Middle frontal gyrus (tissue), 1 donor: ENCODE data around the gene UBASH3B.
A peak's percentile ranks its signal among the peaks of the same experiment; 100 is the strongest.
"Not testable (repeated sequence)": the region's sequence is repeated elsewhere in the genome, so short reads cannot be mapped to it uniquely, and the experiment has no call there.

Source experiments
- DNase-seq: peaks from one replicate; pipeline ENCODE4 v3.0.0-alpha.2; 2015; ENCODE audit warnings: low spot score; ENCODE audit errors: extremely low spot score

Gene UBASH3B

GRCh38 chr11:122655527-122656072, at the start of gene UBASH3B:
Gene UBASH3B (plus strand): TSS chr11:122655722. CDS start chr11:122656050, 328 bp downstream.
- peak; percentile 18 for DNase-seq

GRCh38 chr11:122607162-122607561, 48.4 kb upstream of the UBASH3B start:
- not testable (repeated sequence) for DNase-seq

- no peak for DNase-seq
These were observed 43.2 kb upstream of the UBASH3B start for GRCh38 chr11:122612123-122612824.

- DNase-seq = no peak
These were observed 38.8 kb upstream of the UBASH3B start for GRCh38 chr11:122616718-122617117.

DNA sequence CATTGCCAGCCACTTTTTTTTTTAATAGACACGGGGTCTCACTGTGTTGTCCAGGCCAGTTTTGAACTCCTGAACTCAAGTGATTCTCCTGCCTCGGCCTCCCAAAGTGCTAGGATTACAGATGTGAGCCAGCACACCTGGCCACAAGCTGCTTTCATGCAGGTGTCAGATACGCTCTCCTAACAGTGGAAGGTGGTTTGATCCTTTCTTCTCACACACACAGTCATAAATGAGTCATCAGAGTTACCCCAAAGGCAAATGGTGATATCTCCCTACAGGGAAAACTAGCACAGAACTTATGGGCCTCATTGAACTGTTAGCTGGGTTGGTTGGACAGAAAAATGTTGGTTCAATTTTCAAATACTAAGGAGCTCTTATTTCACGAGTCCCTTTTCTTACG, 38.2 kb upstream of the UBASH3B start:
- DNase-seq = no peak

- DNase-seq = no peak
These were observed 37.6 kb upstream of the UBASH3B start for GRCh38 chr11:122617926-122618325.

- no peak for DNase-seq
These were observed 36.6 kb upstream of the UBASH3B start for GRCh38 chr11:122618927-122619326.

- DNase-seq = no peak
These were observed 35.8 kb upstream of the UBASH3B start for GRCh38 chr11:122619757-122620156.

DNA sequence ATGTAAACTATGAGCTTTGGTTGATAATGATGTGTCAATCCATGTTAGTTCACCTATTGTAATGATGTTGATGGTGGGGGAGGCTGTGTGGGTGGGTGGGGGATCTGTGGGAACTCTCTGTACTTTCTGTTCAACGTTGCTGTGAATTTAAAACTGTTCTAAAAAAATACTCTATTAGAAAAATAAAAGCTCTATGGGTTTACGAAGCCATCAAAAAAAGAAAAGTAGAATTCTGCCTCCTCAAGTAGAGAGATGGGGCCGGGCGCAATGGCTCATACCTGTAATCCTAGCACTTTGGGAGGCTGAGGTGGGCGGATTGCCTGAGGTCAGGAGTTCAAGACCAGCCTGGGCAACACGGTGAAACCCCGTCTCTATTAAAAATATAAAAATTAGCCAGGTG, 30.0 kb upstream of the UBASH3B start:
- DNase-seq = not testable (repeated sequence)

DNA sequence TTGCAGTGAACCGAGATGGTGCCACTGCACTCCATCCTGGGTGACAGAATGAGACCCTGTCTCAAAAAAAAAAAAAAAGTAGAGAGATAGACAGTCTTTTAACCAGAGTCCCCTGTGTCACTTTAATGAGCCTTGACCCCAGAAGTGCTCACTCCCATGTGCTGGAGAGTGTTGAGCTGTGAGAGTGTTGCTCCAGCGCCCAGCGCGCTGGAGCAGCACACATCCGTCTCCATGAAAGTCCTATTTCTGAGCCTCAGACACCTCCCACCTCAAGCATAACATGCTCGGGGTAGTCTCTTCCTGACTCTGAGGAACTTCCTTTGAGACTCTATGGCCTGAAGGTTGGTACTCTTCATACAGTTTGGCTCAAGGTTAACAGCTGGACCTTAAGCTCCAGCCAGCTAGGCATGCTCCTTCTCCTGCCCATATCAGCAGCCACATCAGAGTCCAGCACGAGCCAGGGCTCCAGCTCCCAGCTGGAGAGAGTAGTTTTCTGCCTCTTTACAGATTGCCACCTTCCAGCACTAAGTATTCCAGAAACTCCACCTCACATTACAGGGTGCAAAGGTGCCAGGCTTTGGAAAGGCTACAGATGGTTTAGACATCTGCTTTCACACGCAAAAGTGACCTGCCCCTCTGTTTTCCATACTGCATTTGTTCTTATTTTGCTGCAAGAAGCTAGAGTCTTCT, 29.4 kb upstream of the UBASH3B start:
- no peak for DNase-seq

GRCh38 chr11:122627745-122628144, 27.8 kb upstream of the UBASH3B start:
- DNase-seq = no peak

GRCh38 chr11:122628810-122629555, 26.5 kb upstream of the UBASH3B start:
- peak; percentile 61 for DNase-seq

DNA sequence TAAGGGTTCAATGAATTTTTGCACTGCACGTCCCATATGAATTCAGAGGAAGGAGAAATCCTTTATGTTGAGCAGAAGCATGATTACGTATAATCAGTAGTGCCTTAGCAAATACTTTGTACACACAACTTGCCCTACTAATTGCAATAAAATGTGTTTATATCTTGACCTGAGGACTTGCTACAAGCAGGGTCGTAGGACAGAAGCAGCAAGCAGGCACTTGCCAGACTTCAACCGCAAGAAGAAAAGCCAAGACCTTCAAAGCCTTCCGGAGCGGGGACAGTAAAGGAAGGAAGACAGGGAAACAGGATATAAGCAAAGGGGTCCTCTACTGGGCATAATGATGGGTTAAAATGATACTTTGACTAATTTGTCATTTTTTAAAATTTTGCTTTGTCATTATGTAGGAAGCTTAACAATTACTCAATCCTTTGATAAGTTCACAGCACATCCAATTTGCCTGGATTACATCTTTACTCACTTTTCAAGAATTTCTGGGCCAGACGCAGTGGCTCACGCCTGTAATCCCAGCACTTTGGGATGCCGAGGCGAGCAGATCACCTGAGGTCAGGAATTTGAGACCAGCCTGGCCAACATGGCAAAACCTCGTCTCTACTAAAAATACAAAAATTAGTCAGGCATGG, 23.2 kb upstream of the UBASH3B start:
- DNase-seq = no peak

DNA sequence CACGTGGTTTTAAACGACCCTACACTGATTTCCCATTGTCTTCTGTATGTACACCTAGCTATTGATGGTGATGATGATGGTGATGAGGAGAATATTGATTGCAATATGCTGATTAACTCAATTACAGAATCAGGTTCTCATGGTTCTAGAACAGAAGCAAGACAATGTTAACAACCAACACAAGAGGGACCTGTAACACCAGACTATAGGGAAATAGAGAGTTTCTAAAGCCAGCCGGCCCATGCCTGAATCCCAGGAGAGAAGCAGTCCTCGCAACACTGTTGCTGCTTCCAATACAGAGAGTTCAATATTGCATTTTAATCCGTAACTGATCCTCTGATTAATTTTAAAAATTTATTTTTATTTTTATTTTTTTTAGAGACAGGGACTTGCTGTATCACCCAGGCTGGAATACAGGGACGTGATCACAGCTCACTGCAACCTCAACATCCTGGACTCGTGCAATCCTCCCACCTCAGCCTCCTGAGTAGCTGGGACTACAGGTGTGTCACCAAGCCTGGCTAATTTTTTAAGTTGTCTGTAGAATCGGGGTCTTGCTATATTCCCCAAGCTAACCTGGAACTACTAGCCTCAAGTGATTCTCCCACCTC, 22.2 kb upstream of the UBASH3B start:
- DNase-seq = peak; percentile 14

DNA sequence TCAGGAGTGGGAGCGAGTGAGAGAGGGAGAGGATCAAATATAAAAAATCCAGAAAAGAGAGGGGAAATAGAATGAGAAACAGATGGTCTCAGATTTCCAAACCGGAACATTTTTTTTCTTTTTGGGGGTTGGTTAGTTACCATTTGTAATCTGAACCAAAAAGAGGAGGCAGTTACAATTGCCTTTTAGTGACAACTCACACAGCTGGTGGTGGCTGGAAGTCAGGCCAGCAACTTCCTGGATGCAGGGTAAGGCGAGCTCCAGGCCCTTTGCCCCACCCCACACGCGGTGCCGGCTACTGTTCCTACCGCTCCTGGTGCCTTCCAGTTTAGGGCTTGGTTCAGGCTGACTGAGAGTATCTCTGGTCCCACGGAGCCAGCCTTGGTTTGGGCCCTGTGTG, 21.0 kb upstream of the UBASH3B start:
- no peak for DNase-seq

GRCh38 chr11:122637541-122637940, 18.0 kb upstream of the UBASH3B start:
- DNase-seq = no peak

GRCh38 chr11:122642472-122642922, 13.0 kb upstream of the UBASH3B start:
- no peak for DNase-seq

GRCh38 chr11:122642971-122643370, 12.6 kb upstream of the UBASH3B start:
- DNase-seq = no peak

DNA sequence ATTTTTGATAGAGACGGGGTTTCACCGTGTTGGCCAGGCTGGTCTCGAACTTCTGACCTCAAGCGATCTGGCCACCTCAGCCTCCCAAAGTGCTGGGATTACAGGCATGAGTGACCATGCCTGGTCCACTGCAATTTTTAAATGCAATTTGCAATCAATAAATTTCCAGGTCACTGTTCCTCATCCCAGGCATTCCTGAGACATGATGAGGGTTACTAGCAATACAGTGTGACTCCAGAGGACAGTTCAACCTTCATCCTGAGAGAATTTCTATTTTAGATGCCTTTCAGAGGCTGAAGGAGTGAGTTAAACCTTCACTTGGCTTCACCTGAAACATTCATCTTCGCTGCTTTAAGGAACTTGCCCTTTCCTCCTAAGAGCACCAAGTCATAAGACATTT, 9.7 kb upstream of the UBASH3B start:
- no peak for DNase-seq

GRCh38 chr11:122646549-122647340, 8.8 kb upstream of the UBASH3B start:
- no peak for DNase-seq
